ENCODE data around the gene ZNF492. TPM values are rescaled to one million over a fixed set of nuclear protein-coding genes. Genes with fewer than 3 reads are reported as not detected.

Gene ZNF492
- total RNA-seq, 1 donor from 2014 or later = 1.0 TPM

- Histone ChIP-seq H3K4me1 (ENCODE audit: control insufficient read depth in 3 of 3, insufficient read depth in 3 of 3, low read length in 3 of 3) (no peaks in the 10 kb centered on the region), H3K36me3 (ENCODE audit: control insufficient read depth in 3 of 3, insufficient read depth in 3 of 3, low read length in 3 of 3) (no peaks in the 10 kb centered on the region), H3K9me3 (ENCODE audit: control insufficient read depth in 3 of 3, low read length in 3 of 3) (peaks cover 0 to 6% (median 0%) of the 10 kb centered on the region in 3 donors), H3K27ac (ENCODE audit: low read depth, low read length) (no peak overlapping the region), H3K4me3 (ENCODE audit: low read length in 3 of 3) (no peak overlapping the region), H3K9ac (ENCODE audit: low read depth in 1 of 3, low read length in 3 of 3) (no peak overlapping the region), H3K27me3 (ENCODE audit: control insufficient read depth in 3 of 3, insufficient read depth in 3 of 3, low read length in 3 of 3) (no peaks in the 10 kb centered on the region)
Observed at GRCh38 chr19:22605275-22606211, 28.6 kb upstream of the ZNF492 start.

- H3K27me3 ChIP-seq (ENCODE audit: control insufficient read depth in 3 of 3, insufficient read depth in 3 of 3, low read length in 3 of 3) = no peaks in the 10 kb centered on the region
- no peak overlapping the region for H3K27ac ChIP-seq (ENCODE audit: low read depth, low read length)
- H3K9me3 ChIP-seq (ENCODE audit: control insufficient read depth in 3 of 3, low read length in 3 of 3) = peaks cover 0 to 3% (median 2%) of the 10 kb centered on the region in 3 donors
- H3K9ac ChIP-seq (ENCODE audit: low read depth in 1 of 3, low read length in 3 of 3) = no peak overlapping the region
- no peaks in the 10 kb centered on the region for H3K36me3 ChIP-seq (ENCODE audit: control insufficient read depth in 3 of 3, insufficient read depth in 3 of 3, low read length in 3 of 3)
- H3K4me3 ChIP-seq (ENCODE audit: low read length in 3 of 3) = no peak overlapping the region
- no peaks in the 10 kb centered on the region for H3K4me1 ChIP-seq (ENCODE audit: control insufficient read depth in 3 of 3, insufficient read depth in 3 of 3, low read length in 3 of 3)
Observed at GRCh38 chr19:22606212-22606553, 27.9 kb upstream of the ZNF492 start.

GRCh38 chr19:22606954-22607652 is 27.0 kb upstream of the ZNF492 start:
- Histone ChIP-seq H3K27ac (ENCODE audit: low read depth, low read length) (no peak overlapping the region), H3K4me1 (ENCODE audit: control insufficient read depth in 3 of 3, insufficient read depth in 3 of 3, low read length in 3 of 3) (no peaks in the 10 kb centered on the region), H3K36me3 (ENCODE audit: control insufficient read depth in 3 of 3, insufficient read depth in 3 of 3, low read length in 3 of 3) (no peaks in the 10 kb centered on the region), H3K27me3 (ENCODE audit: control insufficient read depth in 3 of 3, insufficient read depth in 3 of 3, low read length in 3 of 3) (no peaks in the 10 kb centered on the region), H3K4me3 (ENCODE audit: low read length in 3 of 3) (no peak overlapping the region), H3K9me3 (ENCODE audit: control insufficient read depth in 3 of 3, low read length in 3 of 3) (peaks cover 0 to 3% (median 2%) of the 10 kb centered on the region in 3 donors), H3K9ac (ENCODE audit: low read depth in 1 of 3, low read length in 3 of 3) (no peak overlapping the region)

GRCh38 chr19:22607653-22608430 is 26.3 kb upstream of the ZNF492 start:
- Histone ChIP-seq H3K27ac (ENCODE audit: low read depth, low read length) (no peak overlapping the region), H3K27me3 (ENCODE audit: control insufficient read depth in 3 of 3, insufficient read depth in 3 of 3, low read length in 3 of 3) (no peaks in the 10 kb centered on the region), H3K9me3 (ENCODE audit: control insufficient read depth in 3 of 3, low read length in 3 of 3) (peaks cover 0 to 3% (median 2%) of the 10 kb centered on the region in 3 donors), H3K4me1 (ENCODE audit: control insufficient read depth in 3 of 3, insufficient read depth in 3 of 3, low read length in 3 of 3) (no peaks in the 10 kb centered on the region), H3K9ac (ENCODE audit: low read depth in 1 of 3, low read length in 3 of 3) (no peak overlapping the region), H3K4me3 (ENCODE audit: low read length in 3 of 3) (no peak overlapping the region), H3K36me3 (ENCODE audit: control insufficient read depth in 3 of 3, insufficient read depth in 3 of 3, low read length in 3 of 3) (no peaks in the 10 kb centered on the region)

GRCh38 chr19:22608441-22608840 is 25.7 kb upstream of the ZNF492 start:
- H3K4me1 ChIP-seq (ENCODE audit: control insufficient read depth in 3 of 3, insufficient read depth in 3 of 3, low read length in 3 of 3) = no peaks in the 10 kb centered on the region

GRCh38 chr19:22609630-22610029 is 24.5 kb upstream of the ZNF492 start:
- no peaks in the 10 kb centered on the region for H3K4me1 ChIP-seq (ENCODE audit: control insufficient read depth in 3 of 3, insufficient read depth in 3 of 3, low read length in 3 of 3)
- H3K4me3 ChIP-seq (ENCODE audit: low read length in 3 of 3) = no peak overlapping the region
- no peaks in the 10 kb centered on the region for H3K27me3 ChIP-seq (ENCODE audit: control insufficient read depth in 3 of 3, insufficient read depth in 3 of 3, low read length in 3 of 3)
- peaks cover 0 to 3% (median 2%) of the 10 kb centered on the region in 3 donors for H3K9me3 ChIP-seq (ENCODE audit: control insufficient read depth in 3 of 3, low read length in 3 of 3)
- no peak overlapping the region for H3K9ac ChIP-seq (ENCODE audit: low read depth in 1 of 3, low read length in 3 of 3)
- H3K27ac ChIP-seq (ENCODE audit: low read depth, low read length) = no peak overlapping the region
- no peaks in the 10 kb centered on the region for H3K36me3 ChIP-seq (ENCODE audit: control insufficient read depth in 3 of 3, insufficient read depth in 3 of 3, low read length in 3 of 3)

More at GRCh38 chr19:22608441-22608840, 25.7 kb upstream of the ZNF492 start:
- H3K27me3 ChIP-seq (ENCODE audit: control insufficient read depth in 3 of 3, insufficient read depth in 3 of 3, low read length in 3 of 3) = no peaks in the 10 kb centered on the region
- no peak overlapping the region for H3K27ac ChIP-seq (ENCODE audit: low read depth, low read length)
- no peaks in the 10 kb centered on the region for H3K36me3 ChIP-seq (ENCODE audit: control insufficient read depth in 3 of 3, insufficient read depth in 3 of 3, low read length in 3 of 3)
- peaks cover 0 to 3% (median 2%) of the 10 kb centered on the region in 3 donors for H3K9me3 ChIP-seq (ENCODE audit: control insufficient read depth in 3 of 3, low read length in 3 of 3)
- no peak overlapping the region for H3K4me3 ChIP-seq (ENCODE audit: low read length in 3 of 3)
- H3K9ac ChIP-seq (ENCODE audit: low read depth in 1 of 3, low read length in 3 of 3) = no peak overlapping the region

GRCh38 chr19:22610121-22610520 is 24.0 kb upstream of the ZNF492 start:
- no peaks in the 10 kb centered on the region for H3K36me3 ChIP-seq (ENCODE audit: control insufficient read depth in 3 of 3, insufficient read depth in 3 of 3, low read length in 3 of 3)
- H3K4me1 ChIP-seq (ENCODE audit: control insufficient read depth in 3 of 3, insufficient read depth in 3 of 3, low read length in 3 of 3) = no peaks in the 10 kb centered on the region
- H3K27ac ChIP-seq (ENCODE audit: low read depth, low read length) = no peak overlapping the region
- peaks cover 0 to 3% (median 2%) of the 10 kb centered on the region in 3 donors for H3K9me3 ChIP-seq (ENCODE audit: control insufficient read depth in 3 of 3, low read length in 3 of 3)
- no peak overlapping the region for H3K4me3 ChIP-seq (ENCODE audit: low read length in 3 of 3)
- no peaks in the 10 kb centered on the region for H3K27me3 ChIP-seq (ENCODE audit: control insufficient read depth in 3 of 3, insufficient read depth in 3 of 3, low read length in 3 of 3)
- H3K9ac ChIP-seq (ENCODE audit: low read depth in 1 of 3, low read length in 3 of 3) = no peak overlapping the region

- no peak overlapping the region for H3K9ac ChIP-seq (ENCODE audit: low read depth in 1 of 3, low read length in 3 of 3)
- H3K27ac ChIP-seq (ENCODE audit: low read depth, low read length) = no peak overlapping the region
- H3K4me3 ChIP-seq (ENCODE audit: low read length in 3 of 3) = no peak overlapping the region
- no peaks in the 10 kb centered on the region for H3K36me3 ChIP-seq (ENCODE audit: control insufficient read depth in 3 of 3, insufficient read depth in 3 of 3, low read length in 3 of 3)
- peaks cover 0 to 2% (median 0%) of the 10 kb centered on the region in 3 donors for H3K9me3 ChIP-seq (ENCODE audit: control insufficient read depth in 3 of 3, low read length in 3 of 3)
- no peaks in the 10 kb centered on the region for H3K4me1 ChIP-seq (ENCODE audit: control insufficient read depth in 3 of 3, insufficient read depth in 3 of 3, low read length in 3 of 3)
- H3K27me3 ChIP-seq (ENCODE audit: control insufficient read depth in 3 of 3, insufficient read depth in 3 of 3, low read length in 3 of 3) = peaks cover 0 to 6% (median 0%) of the 10 kb centered on the region in 3 donors
Observed at GRCh38 chr19:22612316-22612715, 21.8 kb upstream of the ZNF492 start.

GRCh38 chr19:22616659-22617058 is 17.5 kb upstream of the ZNF492 start:
- Histone ChIP-seq H3K4me1 (ENCODE audit: control insufficient read depth in 3 of 3, insufficient read depth in 3 of 3, low read length in 3 of 3) (no peaks in the 10 kb centered on the region), H3K4me3 (ENCODE audit: low read length in 3 of 3) (no peak overlapping the region), H3K9me3 (ENCODE audit: control insufficient read depth in 3 of 3, low read length in 3 of 3) (peaks cover 0 to 5% (median 3%) of the 10 kb centered on the region in 3 donors), H3K9ac (ENCODE audit: low read depth in 1 of 3, low read length in 3 of 3) (no peak overlapping the region), H3K36me3 (ENCODE audit: control insufficient read depth in 3 of 3, insufficient read depth in 3 of 3, low read length in 3 of 3) (no peaks in the 10 kb centered on the region), H3K27me3 (ENCODE audit: control insufficient read depth in 3 of 3, insufficient read depth in 3 of 3, low read length in 3 of 3) (peaks cover 0 to 11% (median 3%) of the 10 kb centered on the region in 3 donors), H3K27ac (ENCODE audit: low read depth, low read length) (no peak overlapping the region)

Data from skeletal muscle tissue (tissue), 4 donors.